GM19452 (cell line): ENCODE data around the gene AAGAB.
"Not testable (repeated sequence)": the region's sequence is repeated elsewhere in the genome, so short reads cannot be mapped to it uniquely, and the experiment has no call there.

ENCODE experiments used
- ATAC-seq: cut with Tn5 transposase; IDR thresholded peaks from one replicate; pipeline ENCODE4 v1.9.1; 2021; ENCODE audit not compliant: unreplicated experiment

Gene AAGAB

GRCh38 chr15:67254238-67255175, at the start of gene AAGAB, which contains the start of gene IQCH:
TSS of gene AAGAB (minus strand) at chr15:67254661. CDS start at chr15:67254631, 30 bp downstream.
TSS of gene IQCH (plus strand) at chr15:67254786. CDS start at chr15:67254897, 111 bp downstream.
- ATAC-seq, result peak; percentile 89

GRCh38 chr15:67303490-67304363, 49.3 kb upstream of the AAGAB start:
- ATAC-seq, result no peak

GRCh38 chr15:67300266-67301025, 46.0 kb upstream of the AAGAB start:
- no peak for ATAC-seq

GRCh38 chr15:67296684-67297083, 42.2 kb upstream of the AAGAB start:
- no peak for ATAC-seq

- no peak for ATAC-seq
These were observed 41.7 kb upstream of the AAGAB start for GRCh38 chr15:67296188-67296587.

- no peak for ATAC-seq
These were observed 35.9 kb upstream of the AAGAB start for GRCh38 chr15:67290319-67290718.

- ATAC-seq, result not testable (repeated sequence)
These were observed 31.9 kb upstream of the AAGAB start for GRCh38 chr15:67286400-67286799.

- not testable (repeated sequence) for ATAC-seq
These were observed 31.2 kb upstream of the AAGAB start for GRCh38 chr15:67285625-67286024.

- ATAC-seq, result no peak
These were observed 27.3 kb upstream of the AAGAB start for GRCh38 chr15:67281714-67282113.

GRCh38 chr15:67280217-67280616, 25.8 kb upstream of the AAGAB start:
- ATAC-seq, result no peak

GRCh38 chr15:67276666-67277065, 22.2 kb upstream of the AAGAB start:
- ATAC-seq, result no peak

GRCh38 chr15:67274236-67274635, 19.8 kb upstream of the AAGAB start:
- ATAC-seq, result no peak

- no peak for ATAC-seq
These were observed 13.8 kb upstream of the AAGAB start for GRCh38 chr15:67267951-67268941.

GRCh38 chr15:67267440-67267839, 13.0 kb upstream of the AAGAB start:
- ATAC-seq, result no peak

- ATAC-seq, result no peak
These were observed 12.4 kb upstream of the AAGAB start for GRCh38 chr15:67266870-67267269.

GRCh38 chr15:67259806-67260205, 5.3 kb upstream of the AAGAB start:
- ATAC-seq, result no peak

GRCh38 chr15:67259379-67259778, 4.9 kb upstream of the AAGAB start:
- no peak for ATAC-seq

- not testable (repeated sequence) for ATAC-seq
These were observed 4.0 kb upstream of the AAGAB start for GRCh38 chr15:67258412-67258811.

- no peak for ATAC-seq
These were observed 1.6 kb upstream of the AAGAB start for GRCh38 chr15:67256051-67256450.
